ENCODE results near the gene DAG1.

DNA sequence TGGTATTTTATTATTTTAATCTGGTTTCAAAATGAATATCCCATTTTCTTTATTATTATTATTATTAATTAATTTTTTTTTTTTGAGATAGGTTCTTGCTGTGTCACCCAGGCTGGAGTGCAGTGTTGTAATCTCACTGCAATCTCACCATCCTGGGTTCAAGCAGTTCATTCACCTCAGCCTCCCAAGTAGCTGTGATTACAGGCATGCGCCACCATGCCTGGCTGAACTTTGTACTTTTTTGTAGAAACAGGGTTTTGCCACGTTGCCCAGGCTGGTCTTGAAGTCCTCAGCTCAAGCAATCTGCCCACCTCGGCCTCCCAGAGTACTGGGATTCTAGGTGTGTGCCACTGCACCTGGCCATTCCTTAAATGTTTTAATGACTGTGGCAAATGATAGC, 28.6 kb downstream of the DAG1 start:
- TF ChIP-seq, protein P1, sequence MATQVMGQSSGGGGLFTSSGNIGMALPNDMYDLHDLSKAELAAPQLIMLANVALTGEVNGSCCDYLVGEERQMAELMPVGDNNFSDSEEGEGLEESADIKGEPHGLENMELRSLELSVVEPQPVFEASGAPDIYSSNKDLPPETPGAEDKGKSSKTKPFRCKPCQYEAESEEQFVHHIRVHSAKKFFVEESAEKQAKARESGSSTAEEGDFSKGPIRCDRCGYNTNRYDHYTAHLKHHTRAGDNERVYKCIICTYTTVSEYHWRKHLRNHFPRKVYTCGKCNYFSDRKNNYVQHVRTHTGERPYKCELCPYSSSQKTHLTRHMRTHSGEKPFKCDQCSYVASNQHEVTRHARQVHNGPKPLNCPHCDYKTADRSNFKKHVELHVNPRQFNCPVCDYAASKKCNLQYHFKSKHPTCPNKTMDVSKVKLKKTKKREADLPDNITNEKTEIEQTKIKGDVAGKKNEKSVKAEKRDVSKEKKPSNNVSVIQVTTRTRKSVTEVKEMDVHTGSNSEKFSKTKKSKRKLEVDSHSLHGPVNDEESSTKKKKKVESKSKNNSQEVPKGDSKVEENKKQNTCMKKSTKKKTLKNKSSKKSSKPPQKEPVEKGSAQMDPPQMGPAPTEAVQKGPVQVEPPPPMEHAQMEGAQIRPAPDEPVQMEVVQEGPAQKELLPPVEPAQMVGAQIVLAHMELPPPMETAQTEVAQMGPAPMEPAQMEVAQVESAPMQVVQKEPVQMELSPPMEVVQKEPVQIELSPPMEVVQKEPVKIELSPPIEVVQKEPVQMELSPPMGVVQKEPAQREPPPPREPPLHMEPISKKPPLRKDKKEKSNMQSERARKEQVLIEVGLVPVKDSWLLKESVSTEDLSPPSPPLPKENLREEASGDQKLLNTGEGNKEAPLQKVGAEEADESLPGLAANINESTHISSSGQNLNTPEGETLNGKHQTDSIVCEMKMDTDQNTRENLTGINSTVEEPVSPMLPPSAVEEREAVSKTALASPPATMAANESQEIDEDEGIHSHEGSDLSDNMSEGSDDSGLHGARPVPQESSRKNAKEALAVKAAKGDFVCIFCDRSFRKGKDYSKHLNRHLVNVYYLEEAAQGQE (IDR thresholded peaks at IDR 0.05; ENCODE audit: low read depth), result no peak
- TF ChIP-seq, protein P2, sequence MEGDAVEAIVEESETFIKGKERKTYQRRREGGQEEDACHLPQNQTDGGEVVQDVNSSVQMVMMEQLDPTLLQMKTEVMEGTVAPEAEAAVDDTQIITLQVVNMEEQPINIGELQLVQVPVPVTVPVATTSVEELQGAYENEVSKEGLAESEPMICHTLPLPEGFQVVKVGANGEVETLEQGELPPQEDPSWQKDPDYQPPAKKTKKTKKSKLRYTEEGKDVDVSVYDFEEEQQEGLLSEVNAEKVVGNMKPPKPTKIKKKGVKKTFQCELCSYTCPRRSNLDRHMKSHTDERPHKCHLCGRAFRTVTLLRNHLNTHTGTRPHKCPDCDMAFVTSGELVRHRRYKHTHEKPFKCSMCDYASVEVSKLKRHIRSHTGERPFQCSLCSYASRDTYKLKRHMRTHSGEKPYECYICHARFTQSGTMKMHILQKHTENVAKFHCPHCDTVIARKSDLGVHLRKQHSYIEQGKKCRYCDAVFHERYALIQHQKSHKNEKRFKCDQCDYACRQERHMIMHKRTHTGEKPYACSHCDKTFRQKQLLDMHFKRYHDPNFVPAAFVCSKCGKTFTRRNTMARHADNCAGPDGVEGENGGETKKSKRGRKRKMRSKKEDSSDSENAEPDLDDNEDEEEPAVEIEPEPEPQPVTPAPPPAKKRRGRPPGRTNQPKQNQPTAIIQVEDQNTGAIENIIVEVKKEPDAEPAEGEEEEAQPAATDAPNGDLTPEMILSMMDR (IDR thresholded peaks at IDR 0.05 in 2 of 3, conservative IDR thresholded peaks at IDR 0.05 in 1 of 3; ENCODE audit: borderline replicate concordance in 1 of 3, insufficient read depth in 1 of 3, low read depth in 2 of 3, low read length in 2 of 3), result no peak
- TF ChIP-seq TCF7L2 (IDR thresholded peaks at IDR 0.05; ENCODE audit: borderline replicate concordance, extremely low read depth, insufficient read depth, insufficient read length) (no peak), POLR2A (IDR thresholded peaks at IDR 0.05; ENCODE audit: borderline replicate concordance, extremely low read depth, insufficient read depth, insufficient read length) (no peak), SIN3A (IDR thresholded peaks at IDR 0.05; ENCODE audit: low read depth) (no peak), EGR1 (IDR thresholded peaks at IDR 0.05; ENCODE audit: low read depth) (no peak), ZFX (IDR thresholded peaks at IDR 0.05) (no peak), ELF1 (IDR thresholded peaks at IDR 0.05; ENCODE audit: borderline replicate concordance, low read depth) (no peak), SP1 (IDR thresholded peaks at IDR 0.05; ENCODE audit: low read depth) (no peak)
- TF ChIP-seq, protein P3, sequence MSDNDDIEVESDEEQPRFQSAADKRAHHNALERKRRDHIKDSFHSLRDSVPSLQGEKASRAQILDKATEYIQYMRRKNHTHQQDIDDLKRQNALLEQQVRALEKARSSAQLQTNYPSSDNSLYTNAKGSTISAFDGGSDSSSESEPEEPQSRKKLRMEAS (IDR thresholded peaks at IDR 0.05), result no peak

All from HCT116 (cell line).